Measurements from ENCODE around the gene CD6. TPM values are rescaled to one million over a fixed set of nuclear protein-coding genes. Genes with fewer than 3 reads are reported as not detected.

CD6 gene
- total and polyA plus RNA-seq, 2 donors (not counting 3 experiments of a cell fraction or from before 2014, with no cell fraction given) = not detected

- intact Hi-C loops (cut with micrococcal nuclease) = no loop called here
- no peak overlapping the region for H3K4me3 ChIP-seq (replicated peaks in 1 of 3; ENCODE audit: insufficient read depth in 1 of 3, low read depth in 1 of 3, low read length in 3 of 3)
- DNase-seq (ENCODE audit: low read depth, low spot score) (no peak), FAIRE-seq (no peak)
- H3K9ac ChIP-seq (replicated peaks; ENCODE audit: extremely low read depth, insufficient read depth, low read length) = no peak overlapping the region
- H3K79me2 ChIP-seq (ENCODE audit: control insufficient read depth, insufficient read depth, low read length) = no peaks in the 10 kb centered on the region
- H3K36me3 ChIP-seq (ENCODE audit: control insufficient read depth in 2 of 2, extremely low read depth in 1 of 2, insufficient read depth in 2 of 2, low read length in 2 of 2) = no peaks in the 10 kb centered on the region
- H2AFZ ChIP-seq (ENCODE audit: low read depth, low read length) = no peak overlapping the region
- CTCF ChIA-PET = interaction anchor here (0.6 to 1.7 kb wide), 4 partner anchors 10 to 246 kb away, joined by 3 to 8 read pairs (median 4); no protein-coding TSS in a partner anchor
- H3K27ac ChIP-seq (ENCODE audit: insufficient read depth, low read depth, low read length) = no peak overlapping the region
- dilution Hi-C loops (cut with MboI; ENCODE audit: extremely low pct_ligation_motif_present, low sequenced_read_pairs) = no loop called here
- no peaks in the 10 kb centered on the region for H3K4me1 ChIP-seq (ENCODE audit: control insufficient read depth, extremely low read depth, insufficient read depth, low read length)
- POLR2A ChIA-PET = no interaction called here
- H3K9me1 ChIP-seq (replicated peaks; ENCODE audit: control insufficient read depth, extremely low read depth, insufficient read depth, low read length) = no peaks in the 10 kb centered on the region
- H3K9me3 ChIP-seq (replicated peaks; ENCODE audit: control insufficient read depth, insufficient read depth, low read length) = no peaks in the 10 kb centered on the region
- H3K4me2 ChIP-seq (ENCODE audit: insufficient read depth, low read length) = no peak overlapping the region
- peaks cover 0 to 2% of the 10 kb centered on the region in 2 experiments for H3K27me3 ChIP-seq (ENCODE audit: control insufficient read depth in 2 of 2, insufficient read depth in 2 of 2, low read length in 2 of 2)
- TF ChIP-seq CTCF (IDR thresholded peaks at IDR 0.05; ENCODE audit: extremely low read depth in 1 of 2, insufficient read depth in 1 of 2, low read depth in 1 of 2, low read length in 2 of 2) = peak in 1 of 2 donors; percentile 25
- TF ChIP-seq MYC (IDR thresholded peaks at IDR 0.05; ENCODE audit: low read depth, low read length) = no peak
- TF ChIP-seq, protein P1, sequence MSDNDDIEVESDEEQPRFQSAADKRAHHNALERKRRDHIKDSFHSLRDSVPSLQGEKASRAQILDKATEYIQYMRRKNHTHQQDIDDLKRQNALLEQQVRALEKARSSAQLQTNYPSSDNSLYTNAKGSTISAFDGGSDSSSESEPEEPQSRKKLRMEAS (IDR thresholded peaks at IDR 0.05; ENCODE audit: insufficient read depth, insufficient read length) = no peak
- no TSS peak for BruUV-seq (replicated peaks)
- H4K20me1 ChIP-seq (replicated peaks; ENCODE audit: control insufficient read depth, extremely low read depth, insufficient read depth, low read length) = no peaks in the 10 kb centered on the region
These were observed 26.8 kb upstream of the CD6 start for GRCh38 chr11:60944490-60945294.

GRCh38 chr11:60945295-60945667, 26.2 kb upstream of the CD6 start:
- H3K27ac ChIP-seq (ENCODE audit: insufficient read depth, low read depth, low read length) = no peak overlapping the region
- no peaks in the 10 kb centered on the region for H3K9me3 ChIP-seq (replicated peaks; ENCODE audit: control insufficient read depth, insufficient read depth, low read length)
- H3K9me1 ChIP-seq (replicated peaks; ENCODE audit: control insufficient read depth, extremely low read depth, insufficient read depth, low read length) = no peaks in the 10 kb centered on the region
- H3K27me3 ChIP-seq (ENCODE audit: control insufficient read depth in 2 of 2, insufficient read depth in 2 of 2, low read length in 2 of 2) = peaks cover 2 to 4% of the 10 kb centered on the region in 2 experiments
- no peaks in the 10 kb centered on the region for H4K20me1 ChIP-seq (replicated peaks; ENCODE audit: control insufficient read depth, extremely low read depth, insufficient read depth, low read length)
- no peak overlapping the region for H3K4me2 ChIP-seq (ENCODE audit: insufficient read depth, low read length)
- DNase-seq (ENCODE audit: low read depth, low spot score) (no peak), FAIRE-seq (no peak)
- no peaks in the 10 kb centered on the region for H3K36me3 ChIP-seq (ENCODE audit: control insufficient read depth in 2 of 2, extremely low read depth in 1 of 2, insufficient read depth in 2 of 2, low read length in 2 of 2)
- H2AFZ ChIP-seq (ENCODE audit: low read depth, low read length) = no peak overlapping the region
- dilution Hi-C loops (cut with MboI; ENCODE audit: extremely low pct_ligation_motif_present, low sequenced_read_pairs) (no loop called here), intact Hi-C loops (cut with micrococcal nuclease) (no loop called here)
- no peak overlapping the region for H3K4me3 ChIP-seq (replicated peaks in 1 of 3; ENCODE audit: insufficient read depth in 1 of 3, low read depth in 1 of 3, low read length in 3 of 3)
- H3K9ac ChIP-seq (replicated peaks; ENCODE audit: extremely low read depth, insufficient read depth, low read length) = no peak overlapping the region
- ChIA-PET CTCF (interaction anchor here (0.6 to 1.7 kb wide), 5 partner anchors 9 to 245 kb away, joined by 3 to 8 read pairs (median 3); no protein-coding TSS in a partner anchor), POLR2A (no interaction called here)
- H3K79me2 ChIP-seq (ENCODE audit: control insufficient read depth, insufficient read depth, low read length) = no peaks in the 10 kb centered on the region
- TF ChIP-seq GATA2 (IDR thresholded peaks at IDR 0.05; ENCODE audit: insufficient read depth, insufficient read length, low read depth, low read length) = no peak
- no TSS peak for BruUV-seq (replicated peaks)
- no peaks in the 10 kb centered on the region for H3K4me1 ChIP-seq (ENCODE audit: control insufficient read depth, extremely low read depth, insufficient read depth, low read length)
